ENCODE data around the gene DBN1.

DBN1 gene

DNA sequence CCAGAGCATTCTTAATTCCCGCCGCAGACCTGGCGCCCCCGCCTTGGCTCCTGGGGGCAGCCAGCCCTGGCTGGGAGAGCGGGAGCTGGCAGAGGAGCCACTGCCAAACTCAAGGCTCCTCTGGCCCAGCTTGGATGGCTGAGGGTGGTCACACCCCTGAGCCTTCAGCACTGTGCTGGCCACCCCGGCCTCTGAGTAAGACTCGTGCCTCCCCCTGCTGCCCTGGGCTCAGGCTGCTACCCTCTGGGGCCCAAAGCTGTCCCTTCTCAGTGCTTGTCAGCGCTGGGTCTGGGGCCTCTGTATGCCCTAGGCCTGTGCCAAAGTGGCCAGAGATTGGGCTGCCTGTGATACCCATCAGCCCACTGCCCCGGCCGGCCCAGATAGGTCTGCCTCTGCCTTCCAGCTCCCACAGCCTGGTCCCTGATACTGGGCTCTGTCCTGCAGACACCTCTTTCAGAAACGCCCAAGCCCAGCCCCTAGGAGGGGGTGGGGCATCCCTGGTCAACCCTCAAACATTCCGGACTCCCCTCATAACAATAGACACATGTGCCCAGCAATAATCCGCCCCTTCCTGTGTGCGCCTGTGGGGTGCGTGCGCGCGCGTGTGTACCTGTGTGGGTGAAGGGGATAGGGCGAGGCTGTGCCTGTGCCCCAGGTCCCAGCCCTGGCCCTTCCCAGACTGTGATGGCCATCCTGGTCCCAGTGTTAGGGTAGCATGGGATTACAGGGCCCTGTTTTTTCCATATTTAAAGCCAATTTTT is 31.2 kb downstream of the DBN1 start:
- DNase-seq, result no peak

DNA sequence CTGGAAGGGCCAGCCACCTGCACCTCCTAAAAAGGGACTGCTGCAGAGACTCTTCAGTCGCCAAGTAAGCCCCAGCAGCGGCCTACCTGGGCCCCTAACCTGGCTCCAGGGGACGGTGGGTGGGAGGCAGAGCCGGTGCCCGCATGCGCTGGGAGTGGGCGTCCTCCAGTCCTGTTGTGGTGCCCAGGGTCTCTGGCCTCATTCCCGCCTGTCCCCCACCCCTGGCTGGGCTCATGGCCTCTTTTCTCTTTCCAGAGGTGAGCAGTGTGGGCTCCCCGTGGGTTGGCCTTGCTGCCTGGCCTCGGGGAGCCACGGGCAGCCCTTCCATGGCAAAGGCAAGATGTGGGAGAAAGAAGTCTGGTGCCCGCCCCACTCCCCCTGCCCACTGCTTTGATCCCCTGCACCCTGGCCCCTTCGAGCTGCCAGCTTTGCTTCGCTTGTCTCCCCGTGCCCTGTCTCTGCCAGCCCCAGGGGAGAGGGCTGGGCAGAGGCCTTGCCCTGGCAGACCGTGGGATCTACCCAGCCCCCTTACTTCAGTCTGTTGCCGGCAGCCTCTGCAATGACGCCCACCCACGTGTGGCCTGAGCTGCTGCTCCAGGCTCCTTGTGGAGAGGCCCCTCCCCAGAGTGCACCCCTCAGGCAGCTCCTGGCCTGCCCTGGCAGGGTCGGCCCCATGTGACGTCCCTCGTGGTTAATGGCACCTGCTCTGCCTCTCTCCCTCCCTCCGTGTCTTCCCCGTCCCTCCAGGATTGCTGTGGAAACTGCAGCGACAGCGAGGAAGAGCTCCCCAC is 32.2 kb downstream of the DBN1 start:
- DNase-seq, result no peak

DNA sequence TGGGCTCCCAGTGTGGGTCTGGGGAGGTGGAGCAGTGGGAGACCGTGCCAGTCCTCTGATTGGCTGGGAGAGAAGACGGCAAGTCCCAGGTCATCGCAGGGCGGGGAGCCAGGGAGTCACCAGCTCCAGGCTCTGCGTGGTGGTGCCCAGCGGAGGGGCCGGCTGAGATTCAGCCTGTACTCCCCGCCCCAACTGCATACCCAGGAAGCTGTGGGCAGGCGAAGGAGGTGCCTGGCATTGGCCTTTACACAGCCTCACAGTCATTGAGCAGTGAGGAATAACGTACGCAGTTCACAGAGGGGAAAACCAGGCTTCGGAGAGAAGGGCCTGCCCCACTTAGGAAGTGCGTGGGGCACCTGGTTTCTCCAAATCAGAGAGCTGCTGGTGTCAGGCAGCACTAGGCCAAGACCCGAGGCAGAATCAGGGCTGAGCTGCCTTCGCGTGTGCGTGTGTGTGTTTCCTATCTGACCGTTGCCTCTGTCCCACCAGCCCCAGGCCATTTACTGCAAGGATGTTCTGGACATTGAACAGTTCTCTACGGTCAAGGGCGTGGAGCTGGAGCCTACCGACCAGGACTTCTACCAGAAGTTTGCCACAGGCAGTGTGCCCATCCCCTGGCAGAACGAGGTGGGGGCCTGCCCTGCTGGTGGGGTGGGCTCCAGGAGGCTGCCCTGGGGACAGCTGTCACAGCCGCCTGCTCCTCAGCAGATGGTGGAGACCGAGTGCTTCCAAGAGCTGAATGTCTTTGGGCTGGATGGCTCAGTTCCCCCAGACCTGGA is 33.0 kb downstream of the DBN1 start:
- no peak for DNase-seq

DNA sequence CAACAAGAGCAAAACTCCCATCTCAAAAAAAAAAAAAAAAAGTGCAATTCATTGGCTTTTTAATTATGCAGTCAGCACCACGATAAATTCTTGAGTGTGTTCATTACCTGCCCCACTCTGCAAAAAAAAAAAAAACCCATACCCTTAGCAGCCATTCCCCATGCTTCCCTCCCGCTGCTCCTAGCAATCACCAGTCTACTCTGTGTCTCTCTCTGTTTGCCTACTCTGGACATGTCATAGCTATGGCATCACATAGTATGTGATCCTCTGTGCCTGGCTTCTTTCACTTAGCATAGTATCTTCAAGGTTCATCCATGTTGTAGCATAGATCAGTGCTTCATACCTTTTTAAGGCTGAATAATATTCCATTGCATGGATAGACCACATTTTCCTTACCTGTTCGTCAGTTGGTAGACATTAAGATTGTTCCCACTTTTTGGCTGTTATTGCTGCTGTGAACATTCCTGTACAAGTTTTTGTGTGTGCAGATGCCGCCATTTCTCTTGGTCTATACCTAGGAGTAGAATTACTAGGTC is 33.8 kb downstream of the DBN1 start:
- DNase-seq, result no peak

DNA sequence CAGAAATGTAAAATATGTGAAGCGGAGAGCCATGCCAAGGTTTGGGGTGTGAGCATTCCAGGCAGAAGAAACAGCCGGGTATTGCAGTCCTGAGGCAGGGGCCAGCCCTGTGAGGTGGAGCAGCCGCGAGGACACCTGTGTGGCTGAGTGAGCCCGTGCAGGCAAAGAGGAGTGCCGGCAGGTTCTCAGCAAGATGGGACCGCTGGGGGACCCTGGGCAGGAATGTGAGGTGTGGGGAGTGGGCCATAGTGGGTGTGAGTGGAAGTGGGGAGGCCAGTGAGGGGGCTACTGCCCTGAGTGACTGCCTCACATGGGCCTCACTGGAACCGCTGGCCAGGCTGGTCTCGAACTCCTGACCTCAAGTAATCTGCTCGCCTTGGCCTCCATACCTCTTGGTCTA is 35.0 kb downstream of the DBN1 start:
- DNase-seq, result no peak

DNA sequence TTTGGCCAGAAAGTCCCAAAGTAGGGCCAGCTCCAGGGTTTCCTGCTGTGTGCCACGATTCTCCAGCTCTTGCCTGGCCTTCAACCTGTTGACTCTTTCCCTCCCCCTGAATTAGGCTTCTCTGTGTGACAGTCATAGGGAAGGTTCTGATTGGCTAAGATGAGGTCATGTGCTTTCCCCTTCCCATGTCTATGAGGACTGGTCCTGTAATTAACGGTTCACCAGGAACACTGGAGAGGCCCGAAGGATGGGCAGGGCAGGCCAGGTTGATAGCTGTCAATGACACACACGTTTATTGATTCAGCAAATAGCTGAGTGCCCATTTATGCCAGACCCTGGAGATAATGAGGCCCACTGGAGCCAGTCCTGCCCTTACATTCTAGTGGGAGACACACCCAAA is 35.8 kb downstream of the DBN1 start:
- no peak for DNase-seq

DNA sequence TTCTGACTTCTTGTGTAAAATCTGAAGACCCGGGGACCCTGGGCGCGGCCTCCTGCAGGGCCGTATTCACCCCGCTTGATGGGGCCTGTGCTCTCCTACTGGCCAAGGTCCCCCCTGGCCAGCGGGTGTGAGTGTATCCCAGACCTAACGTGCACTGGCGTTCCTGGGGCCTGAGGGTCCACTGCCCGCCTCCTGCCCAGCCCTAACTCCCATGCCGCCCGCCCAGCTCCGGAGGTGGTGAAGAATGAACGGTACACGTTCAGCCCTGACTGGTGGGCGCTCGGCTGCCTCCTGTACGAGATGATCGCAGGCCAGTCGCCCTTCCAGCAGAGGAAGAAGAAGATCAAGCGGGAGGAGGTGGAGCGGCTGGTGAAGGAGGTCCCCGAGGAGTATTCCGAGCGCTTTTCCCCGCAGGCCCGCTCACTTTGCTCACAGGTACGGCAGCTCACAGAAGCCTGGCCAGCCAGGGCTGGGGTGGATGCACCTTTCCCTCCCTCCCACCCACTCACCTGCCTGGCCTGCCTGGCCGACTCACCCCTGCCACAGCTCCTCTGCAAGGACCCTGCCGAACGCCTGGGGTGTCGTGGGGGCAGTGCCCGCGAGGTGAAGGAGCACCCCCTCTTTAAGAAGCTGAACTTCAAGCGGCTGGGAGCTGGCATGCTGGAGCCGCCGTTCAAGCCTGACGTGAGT is 37.4 kb downstream of the DBN1 start:
- DNase-seq, result no peak

DNA sequence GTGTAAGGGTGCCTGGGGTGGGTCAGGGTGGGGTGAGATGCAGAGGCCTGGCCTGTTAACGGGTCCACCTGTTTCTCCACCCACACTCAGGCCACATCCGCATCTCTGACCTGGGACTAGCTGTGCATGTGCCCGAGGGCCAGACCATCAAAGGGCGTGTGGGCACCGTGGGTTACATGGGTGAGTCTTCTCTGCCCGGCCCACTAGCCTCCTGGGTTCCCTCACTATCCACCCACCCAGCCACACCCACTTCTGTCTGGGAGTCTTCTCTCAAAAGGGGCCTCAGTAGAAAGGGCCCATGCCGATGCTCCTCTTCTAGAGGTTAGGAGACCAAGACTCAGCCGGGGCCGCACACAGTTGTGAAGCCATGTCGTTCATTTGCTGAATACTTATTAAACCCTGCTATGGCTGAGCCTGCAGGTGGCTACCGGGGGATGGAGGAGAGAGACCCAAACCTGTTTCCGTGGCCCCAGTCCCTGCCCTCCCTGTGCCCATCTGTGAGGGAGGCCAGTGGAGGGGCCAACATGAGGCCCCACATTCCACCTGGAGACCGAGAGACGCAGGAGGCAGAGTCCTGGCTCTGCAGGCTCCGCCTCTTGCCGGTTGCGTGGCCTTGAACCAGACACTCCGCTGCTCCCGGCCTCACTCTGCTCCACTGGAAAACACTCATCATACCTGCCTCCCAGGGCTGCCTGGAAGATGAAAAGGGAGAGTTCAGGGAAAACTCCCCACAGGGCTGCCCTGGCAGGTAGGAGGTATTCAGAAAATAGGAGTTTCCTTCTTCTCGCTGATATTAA is 38.3 kb downstream of the DBN1 start:
- no peak for DNase-seq

DNA sequence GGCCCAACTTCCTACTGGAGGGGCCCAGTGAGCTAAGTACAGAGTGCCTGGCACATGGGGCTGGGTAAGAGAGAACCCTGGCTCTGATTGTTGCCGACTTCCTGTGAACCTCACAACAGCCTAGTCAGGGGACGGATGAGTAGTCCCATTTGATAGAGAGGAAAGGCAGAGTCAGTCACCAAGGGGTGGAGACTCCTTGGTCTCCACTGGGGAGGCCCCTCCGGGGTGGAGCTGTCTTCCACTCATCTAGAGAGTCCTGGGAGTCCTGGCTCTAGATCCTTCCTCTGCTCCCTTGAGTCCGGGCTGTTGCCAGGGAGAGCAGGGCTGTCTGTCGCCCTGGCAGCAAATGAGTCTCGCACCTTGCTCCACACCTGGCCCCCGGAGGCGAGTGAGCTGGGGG is 39.0 kb downstream of the DBN1 start:
- DNase-seq, result no peak

DNA sequence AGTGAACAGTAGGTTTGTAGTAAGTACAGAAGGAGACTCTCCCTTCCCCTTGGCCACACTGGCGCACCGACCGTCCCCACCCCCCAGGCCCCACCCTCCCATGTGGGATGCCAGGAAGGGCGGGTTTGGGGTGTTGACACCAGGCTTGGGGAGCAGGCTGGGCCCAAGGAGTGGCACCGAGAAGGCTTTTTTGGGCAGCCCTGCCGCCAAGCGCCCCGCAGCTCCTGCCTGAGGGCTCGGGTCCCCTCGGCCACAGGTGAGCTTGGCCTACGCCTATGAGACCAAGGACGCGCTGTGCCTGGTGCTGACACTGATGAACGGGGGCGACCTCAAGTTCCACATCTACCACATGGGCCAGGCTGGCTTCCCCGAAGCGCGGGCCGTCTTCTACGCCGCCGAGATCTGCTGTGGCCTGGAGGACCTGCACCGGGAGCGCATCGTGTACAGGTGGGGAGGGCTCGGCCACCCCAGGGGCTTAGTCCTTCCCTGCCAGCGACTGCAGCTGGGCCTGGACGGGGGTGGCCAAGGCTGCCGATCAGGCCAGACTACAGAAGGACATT is 39.7 kb downstream of the DBN1 start:
- no peak for DNase-seq

DNA sequence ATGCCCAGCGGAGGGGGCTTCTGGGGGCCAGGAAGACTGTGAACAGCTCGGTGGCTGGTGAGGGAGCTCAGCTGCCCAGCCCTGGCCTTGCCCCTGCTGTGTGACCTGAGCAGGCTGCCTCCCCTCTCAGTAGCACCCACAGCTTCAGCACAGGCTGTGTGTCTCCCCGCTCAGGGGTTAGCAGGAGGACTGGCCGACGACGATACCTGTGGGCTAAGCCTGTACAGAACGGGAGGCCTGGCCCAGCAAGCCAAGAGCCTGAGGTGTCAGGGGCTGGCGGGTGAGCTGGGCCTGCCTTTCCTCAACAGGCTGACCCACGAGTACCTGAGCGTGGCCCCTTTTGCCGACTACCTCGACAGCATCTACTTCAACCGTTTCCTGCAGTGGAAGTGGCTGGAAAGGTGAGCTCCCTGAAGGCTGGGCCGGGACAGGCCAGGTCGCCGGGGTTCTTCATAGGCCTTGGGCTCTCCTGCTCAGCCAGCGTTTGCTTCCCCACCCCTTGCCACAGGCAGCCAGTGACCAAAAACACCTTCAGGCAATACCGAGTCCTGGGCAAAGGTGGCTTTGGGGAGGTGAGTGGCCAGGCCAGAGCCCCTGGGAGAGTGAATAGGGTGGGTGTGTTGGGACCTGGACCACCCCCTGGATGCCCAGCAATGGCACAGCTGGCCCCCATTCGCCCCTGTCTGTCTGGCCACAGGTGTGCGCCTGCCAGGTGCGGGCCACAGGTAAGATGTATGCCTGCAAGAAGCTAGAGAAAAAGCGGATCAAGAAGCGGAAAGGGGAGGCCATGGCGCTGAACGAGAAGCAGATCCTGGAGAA is 40.4 kb downstream of the DBN1 start:
- no peak for DNase-seq

DNA sequence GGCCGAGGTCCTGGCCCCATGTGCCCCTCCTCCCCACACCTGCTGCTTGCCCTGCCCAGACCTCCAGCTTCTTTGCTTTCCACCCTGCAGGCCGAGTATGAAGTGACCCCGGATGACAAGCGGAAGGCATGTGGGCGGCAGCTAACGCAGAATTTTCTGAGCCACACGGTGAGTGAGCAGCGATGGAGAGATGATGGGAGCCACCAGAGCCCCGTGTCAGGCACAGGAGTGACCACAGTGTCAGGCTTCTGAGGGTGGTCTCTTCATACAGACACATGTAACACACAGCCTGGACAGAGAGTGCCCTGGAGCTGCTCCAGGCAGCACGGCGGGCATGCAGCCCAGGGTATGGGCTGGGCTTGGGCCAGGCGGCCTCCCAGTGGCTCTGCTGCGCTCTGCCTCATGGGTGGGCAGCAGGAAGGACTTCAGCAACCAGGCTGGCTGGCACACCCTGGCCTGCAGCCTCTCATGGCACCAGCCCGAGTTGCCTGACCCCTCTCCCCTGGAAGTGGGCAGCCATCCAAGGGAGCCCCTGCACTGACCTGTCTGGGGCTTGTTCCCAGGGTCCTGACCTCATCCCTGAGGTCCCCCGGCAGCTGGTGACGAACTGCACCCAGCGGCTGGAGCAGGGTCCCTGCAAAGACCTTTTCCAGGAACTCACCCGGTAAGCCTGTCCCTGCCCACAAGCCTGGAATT is 41.1 kb downstream of the DBN1 start:
- DNase-seq, result no peak

DNA sequence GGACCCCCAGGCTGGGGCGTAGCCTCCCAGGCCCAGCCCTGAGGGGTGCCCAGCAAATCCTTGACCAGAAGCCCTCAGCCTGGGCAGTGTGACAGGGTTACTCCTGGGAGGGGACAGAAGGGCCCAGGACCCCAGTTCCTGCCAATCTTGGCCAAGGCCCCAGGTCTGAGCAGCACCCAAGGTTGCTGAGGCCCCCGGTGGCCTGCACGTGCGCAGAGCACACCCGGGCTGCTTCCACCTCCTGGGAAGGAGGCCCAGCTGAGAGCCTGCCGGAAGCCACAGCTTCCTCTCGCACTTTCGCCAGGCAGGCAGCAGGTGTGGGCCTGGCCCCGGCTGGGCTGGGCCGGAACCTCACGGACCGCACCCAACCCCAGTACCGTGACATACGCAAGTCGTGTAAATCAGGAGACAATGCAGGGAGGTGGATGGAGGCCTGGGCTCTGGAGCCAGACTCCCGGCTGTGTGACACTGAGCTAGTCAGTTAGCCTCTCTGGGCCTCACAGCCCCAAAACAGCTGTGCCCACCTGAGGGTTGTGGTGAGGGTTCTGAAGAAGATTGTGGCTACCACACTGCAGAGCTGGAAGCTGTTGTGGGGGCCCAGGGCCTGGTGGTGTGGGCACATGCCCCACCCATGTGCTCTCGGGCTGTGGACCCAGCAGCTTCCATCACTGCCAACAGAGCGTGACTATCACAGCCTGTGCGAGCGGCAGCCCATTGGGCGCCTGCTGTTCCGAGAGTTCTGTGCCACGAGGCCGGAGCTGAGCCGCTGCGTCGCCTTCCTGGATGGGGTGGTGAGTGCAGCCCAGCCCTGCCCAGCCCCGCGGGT is 41.9 kb downstream of the DBN1 start:
- DNase-seq, result no peak

DNA sequence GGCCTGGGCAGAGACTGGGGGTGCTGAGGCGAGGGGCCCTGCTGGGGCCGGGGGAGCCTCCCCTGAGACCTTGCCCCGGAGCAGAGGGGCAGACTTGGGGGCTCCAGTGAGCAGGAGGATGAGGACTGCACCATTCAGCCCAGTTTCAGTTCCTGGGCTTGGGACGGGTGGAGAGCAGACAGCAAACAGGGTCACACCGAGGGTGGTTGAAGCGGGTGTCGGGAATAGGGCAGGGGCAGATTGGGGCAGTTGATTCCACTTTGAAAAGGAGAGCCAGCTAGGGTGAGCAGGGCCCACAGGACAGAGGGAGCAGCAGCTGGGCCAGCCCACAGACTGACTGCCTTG is 42.5 kb downstream of the DBN1 start:
- DNase-seq, result no peak

DNA sequence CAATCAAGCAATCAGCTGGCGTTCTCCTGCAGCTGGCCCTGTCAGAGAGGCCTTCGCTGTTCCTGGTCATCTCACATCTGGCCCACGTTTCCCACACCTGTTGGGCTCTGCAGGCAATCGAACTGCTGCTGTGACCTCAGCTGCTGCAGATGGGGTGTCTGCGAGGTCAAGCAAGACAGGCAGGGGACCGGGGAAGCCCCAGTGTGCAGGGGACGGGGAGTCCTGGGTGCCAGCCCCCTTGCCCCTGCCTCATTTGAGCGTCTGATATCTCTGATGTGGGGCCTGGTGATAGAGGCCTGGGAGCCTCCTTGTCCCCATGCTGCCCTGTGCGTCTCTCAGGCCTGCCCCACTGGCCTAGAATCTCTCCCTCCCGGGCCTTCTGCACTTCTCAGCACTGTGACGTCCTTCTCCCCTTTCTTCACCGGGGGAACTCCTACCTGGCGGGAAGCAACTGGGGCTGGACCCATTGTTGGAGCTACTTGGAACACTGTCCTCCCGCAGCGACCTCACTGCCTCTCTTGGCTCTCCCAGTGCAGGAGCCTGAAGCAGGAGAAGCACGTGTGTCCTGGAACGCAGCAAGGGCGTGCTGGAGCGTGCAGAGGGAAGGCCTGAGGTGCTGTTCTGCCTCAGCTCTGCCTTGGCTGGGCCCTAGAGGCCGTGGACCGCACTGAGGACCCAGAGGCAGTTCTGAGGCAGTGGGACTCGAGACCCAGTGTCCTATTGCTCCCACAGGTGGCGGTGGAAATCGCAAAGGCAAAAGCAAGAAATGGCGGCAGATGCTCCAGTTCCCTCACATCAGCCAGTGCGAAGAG is 43.1 kb downstream of the DBN1 start:
- DNase-seq, result no peak

DNA sequence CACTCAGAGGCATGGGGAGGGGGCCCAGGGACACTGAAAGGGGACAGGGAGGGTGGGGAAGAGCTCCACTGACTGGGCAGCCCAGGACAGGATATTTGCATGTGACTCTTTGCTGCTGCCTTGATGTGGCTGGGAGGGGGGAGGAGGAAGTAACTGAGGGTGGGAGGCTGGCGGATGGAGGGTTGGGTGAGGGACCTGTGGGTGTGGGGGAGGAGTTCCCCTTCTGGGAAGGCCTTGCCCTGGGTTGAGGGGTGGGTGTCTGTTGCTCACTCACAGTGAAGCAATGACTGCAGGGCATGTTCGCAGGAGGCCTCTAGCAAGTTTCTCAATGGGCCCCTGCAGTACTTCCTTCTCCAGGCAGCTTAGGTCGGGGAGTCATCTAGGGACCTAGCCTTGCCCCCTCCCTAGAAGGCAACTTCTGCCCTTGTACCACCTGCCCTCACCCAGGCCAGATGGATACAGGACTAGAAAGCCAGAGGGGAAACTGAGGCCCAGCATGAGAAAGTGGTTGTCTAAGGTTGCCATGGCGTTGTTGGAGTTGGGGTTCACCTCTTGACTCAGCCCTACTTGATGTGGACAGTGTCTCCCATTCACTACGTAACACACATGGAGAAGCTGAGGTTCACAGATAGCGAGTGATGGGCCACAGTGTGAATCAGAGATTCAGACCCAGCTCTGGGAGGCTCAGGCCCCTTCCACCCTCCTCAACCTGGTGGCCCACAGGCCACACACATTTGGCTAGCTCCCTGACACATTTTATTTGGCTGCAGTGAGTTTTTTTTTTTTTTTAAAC is 44.0 kb downstream of the DBN1 start:
- DNase-seq, result no peak

DNA sequence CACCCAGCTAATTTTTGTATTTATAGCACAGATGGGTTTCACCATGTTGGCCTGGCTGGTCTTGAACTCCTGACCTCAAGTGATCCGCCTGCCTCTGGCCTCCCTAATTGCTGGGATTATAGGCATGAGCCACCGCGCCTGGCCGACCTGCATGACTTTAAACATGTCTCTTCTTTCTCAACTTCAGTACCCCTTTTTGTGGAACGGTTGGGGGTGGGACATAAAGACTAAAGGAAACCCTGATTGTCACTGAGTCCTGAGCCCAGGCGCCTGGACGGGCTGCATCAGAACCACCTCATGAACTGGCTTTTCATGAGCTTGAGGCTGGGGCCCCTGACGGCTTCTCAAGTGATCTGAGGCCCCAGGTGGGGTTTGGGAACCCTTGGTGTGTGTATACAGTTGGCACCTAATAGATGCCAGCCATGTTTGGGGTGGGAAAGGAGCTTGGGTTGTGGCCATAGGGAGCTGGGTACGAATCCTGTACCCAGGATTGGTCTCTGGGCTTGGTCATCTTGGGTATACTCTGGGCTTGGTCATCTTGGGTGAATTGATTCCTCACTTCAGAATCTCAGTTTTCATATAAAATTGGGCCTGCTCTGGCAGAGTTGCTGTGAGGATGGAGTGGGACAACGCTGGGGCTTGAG is 44.7 kb downstream of the DBN1 start:
- no peak for DNase-seq

Data from NCI-H524 treated with DMSO at 0.1 percent for 48 hours (cell line).